ENCODE data around the gene C11orf58. TPM values are rescaled to one million over a fixed set of nuclear protein-coding genes. Genes with fewer than 3 reads are reported as not detected.

Gene C11orf58
- total RNA-seq, 2 donors from 2014 or later = 70.1 to 72.3 TPM

DNA sequence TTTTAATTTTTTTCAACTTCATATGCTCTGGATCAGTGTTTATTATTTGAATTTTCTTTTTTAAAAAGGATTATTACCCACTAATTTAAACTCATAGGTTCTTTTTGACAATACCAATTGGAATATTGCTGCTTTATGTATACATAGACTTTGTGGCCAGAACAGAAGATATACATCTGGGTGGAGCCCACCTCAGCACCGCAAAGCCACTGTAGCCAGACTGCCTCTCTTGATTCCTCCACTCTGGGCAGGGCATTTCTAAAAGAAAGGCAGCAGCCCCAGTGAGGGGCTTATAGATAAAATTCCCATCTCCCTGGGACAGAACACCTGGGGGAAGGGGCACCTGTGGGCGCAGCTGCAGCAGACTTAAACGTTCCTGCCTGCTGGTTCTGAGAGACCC is 10.6 kb upstream of the C11orf58 start:
- no peak overlapping the region for H3K4me3 ChIP-seq
- TF ChIP-seq, protein P1, sequence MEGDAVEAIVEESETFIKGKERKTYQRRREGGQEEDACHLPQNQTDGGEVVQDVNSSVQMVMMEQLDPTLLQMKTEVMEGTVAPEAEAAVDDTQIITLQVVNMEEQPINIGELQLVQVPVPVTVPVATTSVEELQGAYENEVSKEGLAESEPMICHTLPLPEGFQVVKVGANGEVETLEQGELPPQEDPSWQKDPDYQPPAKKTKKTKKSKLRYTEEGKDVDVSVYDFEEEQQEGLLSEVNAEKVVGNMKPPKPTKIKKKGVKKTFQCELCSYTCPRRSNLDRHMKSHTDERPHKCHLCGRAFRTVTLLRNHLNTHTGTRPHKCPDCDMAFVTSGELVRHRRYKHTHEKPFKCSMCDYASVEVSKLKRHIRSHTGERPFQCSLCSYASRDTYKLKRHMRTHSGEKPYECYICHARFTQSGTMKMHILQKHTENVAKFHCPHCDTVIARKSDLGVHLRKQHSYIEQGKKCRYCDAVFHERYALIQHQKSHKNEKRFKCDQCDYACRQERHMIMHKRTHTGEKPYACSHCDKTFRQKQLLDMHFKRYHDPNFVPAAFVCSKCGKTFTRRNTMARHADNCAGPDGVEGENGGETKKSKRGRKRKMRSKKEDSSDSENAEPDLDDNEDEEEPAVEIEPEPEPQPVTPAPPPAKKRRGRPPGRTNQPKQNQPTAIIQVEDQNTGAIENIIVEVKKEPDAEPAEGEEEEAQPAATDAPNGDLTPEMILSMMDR (IDR thresholded peaks at IDR 0.05) = no peak
- no peaks in the 10 kb centered on the region for H3K27me3 ChIP-seq
- DNase-seq = no peak
- H3K9ac ChIP-seq (ENCODE audit: low read depth in 2 of 2, low read length in 2 of 2) = no peak overlapping the region
- H3K36me3 ChIP-seq = no peaks in the 10 kb centered on the region
- H3K4me1 ChIP-seq = no peaks in the 10 kb centered on the region
- no peaks in the 10 kb centered on the region for H3K9me3 ChIP-seq
- no peak overlapping the region for H3K27ac ChIP-seq
- intact Hi-C loops (cut with DNase I) = no loop called here

DNA sequence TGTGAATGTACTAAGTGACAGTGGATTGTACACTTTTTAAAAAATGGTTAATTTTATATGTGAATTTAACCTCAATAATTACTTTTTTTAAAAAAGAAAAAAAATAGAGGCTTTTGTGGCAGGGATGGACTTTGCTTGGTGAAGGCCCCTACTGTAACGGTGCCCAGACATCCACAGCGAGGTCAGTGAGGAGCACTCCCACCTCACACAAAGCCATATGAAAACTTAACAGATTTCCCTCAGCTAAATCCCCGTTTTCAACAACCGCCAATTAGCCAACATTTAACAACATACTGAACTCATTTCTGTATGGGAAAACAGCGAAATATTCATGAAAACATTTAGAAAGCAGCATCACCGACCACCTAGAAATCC is 642 bp upstream of the C11orf58 start:
- H3K4me1 ChIP-seq = no peaks in the 10 kb centered on the region
- H3K36me3 ChIP-seq = no peaks in the 10 kb centered on the region
- no peak for DNase-seq
- TF ChIP-seq, protein P1 (IDR thresholded peaks at IDR 0.05) = no peak
- H3K27me3 ChIP-seq = no peaks in the 10 kb centered on the region
- no peaks in the 10 kb centered on the region for H3K9me3 ChIP-seq
- peak overlapping the region; percentile 79 for H3K4me3 ChIP-seq
- peak overlapping the region; percentile 84 for H3K27ac ChIP-seq
- H3K9ac ChIP-seq (ENCODE audit: low read depth in 2 of 2, low read length in 2 of 2) = peak overlapping the region; percentile 78 to 96
- intact Hi-C loops (cut with DNase I) = no loop called here

DNA sequence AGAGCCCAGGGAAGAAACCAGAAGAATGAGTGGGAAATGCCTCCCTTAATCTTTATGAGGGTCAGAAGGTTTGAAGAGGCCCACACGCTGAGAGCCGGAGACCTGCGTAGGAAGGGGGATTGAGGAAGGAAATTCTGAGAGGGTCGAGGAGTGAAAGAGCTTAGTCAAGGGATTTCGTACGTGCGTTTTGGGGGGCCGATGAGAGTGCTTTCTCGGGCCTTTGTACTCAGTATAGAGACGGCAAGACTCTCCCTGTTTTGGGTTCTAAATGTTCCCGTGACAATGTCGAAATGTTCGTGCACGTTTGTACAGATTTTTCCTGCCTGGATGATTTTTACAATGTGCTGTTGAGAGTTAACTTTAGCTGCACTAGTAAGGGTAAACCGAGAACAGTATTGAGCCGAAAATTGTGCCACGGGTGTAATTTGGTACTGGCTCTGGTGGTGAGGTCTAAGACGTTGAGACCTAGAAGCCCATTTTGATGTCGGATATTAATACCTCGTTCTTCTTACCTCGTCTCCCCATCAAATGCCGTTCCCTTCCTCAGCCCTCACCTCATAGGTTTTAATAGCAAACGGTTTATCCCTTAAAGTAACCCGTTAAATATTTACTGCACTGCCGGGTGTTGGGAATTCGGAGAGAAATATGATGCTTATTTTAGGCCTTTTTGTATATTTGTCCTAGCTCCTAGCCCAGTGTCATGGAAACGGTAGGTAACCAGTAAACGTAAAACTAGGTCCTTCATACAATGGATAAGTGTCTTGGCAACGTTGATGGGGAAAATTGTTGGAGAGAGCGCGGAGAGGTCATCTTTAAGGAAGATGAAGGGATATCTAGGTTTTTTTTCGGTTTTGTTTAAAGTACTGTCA is 734 bp downstream of the C11orf58 start:
- H3K27ac ChIP-seq = peak overlapping the region; percentile 84
- no peak for DNase-seq
- peak overlapping the region; percentile 78 to 96 for H3K9ac ChIP-seq (ENCODE audit: low read depth in 2 of 2, low read length in 2 of 2)
- TF ChIP-seq, protein P1 (IDR thresholded peaks at IDR 0.05) = no peak
- H3K9me3 ChIP-seq = no peaks in the 10 kb centered on the region
- H3K27me3 ChIP-seq = no peaks in the 10 kb centered on the region
- no peaks in the 10 kb centered on the region for H3K36me3 ChIP-seq
- intact Hi-C loops (cut with DNase I) = no loop called here
- H3K4me1 ChIP-seq = no peaks in the 10 kb centered on the region
- peak overlapping the region; percentile 79 for H3K4me3 ChIP-seq

DNA sequence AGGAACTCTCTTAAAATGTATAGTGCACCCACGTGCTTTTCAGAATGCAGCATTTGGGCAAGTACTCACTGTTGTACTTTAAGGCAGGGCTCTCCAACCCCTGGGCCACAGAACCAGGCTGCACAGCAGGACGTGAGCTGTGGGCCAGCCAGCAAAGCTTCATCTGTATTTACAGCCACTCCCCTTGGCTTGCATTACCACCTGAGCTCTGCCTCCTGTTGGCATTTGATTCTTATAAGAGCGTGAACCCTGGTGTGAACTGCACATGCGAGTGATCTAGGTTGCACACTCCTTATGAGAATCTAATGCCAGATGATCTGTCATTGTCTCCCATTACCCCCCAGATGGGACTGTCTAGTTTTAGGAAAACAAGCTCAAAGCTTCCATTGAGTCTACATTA is 3.0 kb downstream of the C11orf58 start:
- no peak for DNase-seq
- Histone ChIP-seq H3K27me3 (no peaks in the 10 kb centered on the region), H3K4me3 (no peak overlapping the region), H3K4me1 (no peaks in the 10 kb centered on the region), H3K36me3 (no peaks in the 10 kb centered on the region), H3K9me3 (no peaks in the 10 kb centered on the region), H3K9ac (ENCODE audit: low read depth in 2 of 2, low read length in 2 of 2) (no peak overlapping the region), H3K27ac (no peak overlapping the region)
- intact Hi-C loops (cut with DNase I) = no loop called here
- TF ChIP-seq, protein P1 (IDR thresholded peaks at IDR 0.05) = no peak

DNA sequence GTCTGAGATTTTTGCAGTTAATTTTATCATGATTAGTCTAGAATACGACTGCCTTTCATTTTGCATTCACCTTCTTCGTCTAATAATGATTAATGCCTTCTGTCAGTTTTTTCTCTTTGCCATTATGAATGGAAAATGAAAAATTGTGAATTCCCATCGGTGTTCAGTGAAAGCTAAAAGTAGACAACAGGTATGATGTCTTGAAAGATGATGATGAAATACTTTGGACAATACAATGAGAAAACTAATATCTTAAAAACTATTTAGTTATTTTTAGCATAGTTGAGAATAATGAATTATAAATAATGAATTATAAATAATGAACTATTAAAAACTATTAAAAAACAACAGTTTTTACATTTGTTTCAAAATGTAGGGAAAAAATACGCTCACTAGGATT is 5.0 kb downstream of the C11orf58 start:
- H3K9ac ChIP-seq (ENCODE audit: low read depth in 2 of 2, low read length in 2 of 2) = no peak overlapping the region
- DNase-seq = no peak
- intact Hi-C loops (cut with DNase I) = no loop called here
- no peaks in the 10 kb centered on the region for H3K27me3 ChIP-seq
- TF ChIP-seq, protein P1 (IDR thresholded peaks at IDR 0.05) = no peak
- no peak overlapping the region for H3K27ac ChIP-seq
- H3K9me3 ChIP-seq = no peaks in the 10 kb centered on the region
- no peaks in the 10 kb centered on the region for H3K36me3 ChIP-seq
- no peak overlapping the region for H3K4me3 ChIP-seq
- no peaks in the 10 kb centered on the region for H3K4me1 ChIP-seq
